Measurements from ENCODE around the gene SORBS2.
A peak's percentile ranks its signal among the peaks of the same experiment; 100 is the strongest.

SORBS2 gene

DNA sequence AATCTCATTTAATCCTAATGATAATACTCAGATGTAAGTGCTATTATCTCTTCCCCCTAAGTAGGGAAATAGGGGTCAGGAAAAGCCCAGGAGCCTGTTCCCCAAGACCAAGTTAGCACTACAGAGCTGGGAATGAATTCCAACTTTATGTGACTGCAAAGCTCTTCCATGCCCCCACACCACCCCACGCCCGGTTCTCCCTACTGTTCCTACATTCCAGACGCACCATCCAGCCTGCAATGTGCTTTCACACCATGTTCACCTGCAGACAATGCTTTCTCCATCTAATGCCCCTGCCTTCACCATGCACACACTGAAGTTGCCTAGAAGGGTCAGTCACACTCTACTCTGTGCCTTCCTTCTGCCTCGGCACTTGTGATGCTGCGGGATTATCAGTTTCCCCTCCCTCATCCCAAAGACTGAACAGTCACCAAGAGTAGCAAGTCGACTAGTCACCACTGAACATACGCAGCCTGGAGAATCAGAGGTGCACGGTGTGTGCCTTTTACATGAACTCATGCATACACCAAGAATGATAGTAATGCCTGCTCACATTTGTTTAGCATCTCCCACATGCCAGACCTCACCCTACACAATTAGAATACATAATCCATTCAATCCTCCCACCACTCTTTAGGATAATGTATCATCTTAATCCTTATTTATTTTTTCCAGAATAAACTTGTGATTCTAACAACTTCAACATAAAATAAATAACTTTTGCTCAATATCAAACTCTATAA lies 14.2 kb downstream of the SORBS2 start:
- no peak for DNase-seq
- Histone ChIP-seq H3K27ac (no peak overlapping the region), H3K4me3 (ENCODE audit: low read depth, low read length) (no peak overlapping the region), H3K36me3 (replicated peaks) (no peaks in the 10 kb centered on the region), H3K27me3 (replicated peaks) (no peaks in the 10 kb centered on the region)
- TF ChIP-seq, protein P1, sequence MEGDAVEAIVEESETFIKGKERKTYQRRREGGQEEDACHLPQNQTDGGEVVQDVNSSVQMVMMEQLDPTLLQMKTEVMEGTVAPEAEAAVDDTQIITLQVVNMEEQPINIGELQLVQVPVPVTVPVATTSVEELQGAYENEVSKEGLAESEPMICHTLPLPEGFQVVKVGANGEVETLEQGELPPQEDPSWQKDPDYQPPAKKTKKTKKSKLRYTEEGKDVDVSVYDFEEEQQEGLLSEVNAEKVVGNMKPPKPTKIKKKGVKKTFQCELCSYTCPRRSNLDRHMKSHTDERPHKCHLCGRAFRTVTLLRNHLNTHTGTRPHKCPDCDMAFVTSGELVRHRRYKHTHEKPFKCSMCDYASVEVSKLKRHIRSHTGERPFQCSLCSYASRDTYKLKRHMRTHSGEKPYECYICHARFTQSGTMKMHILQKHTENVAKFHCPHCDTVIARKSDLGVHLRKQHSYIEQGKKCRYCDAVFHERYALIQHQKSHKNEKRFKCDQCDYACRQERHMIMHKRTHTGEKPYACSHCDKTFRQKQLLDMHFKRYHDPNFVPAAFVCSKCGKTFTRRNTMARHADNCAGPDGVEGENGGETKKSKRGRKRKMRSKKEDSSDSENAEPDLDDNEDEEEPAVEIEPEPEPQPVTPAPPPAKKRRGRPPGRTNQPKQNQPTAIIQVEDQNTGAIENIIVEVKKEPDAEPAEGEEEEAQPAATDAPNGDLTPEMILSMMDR (IDR thresholded peaks at IDR 0.05; ENCODE audit: low read depth, low read length, missing control alignments) = no peak
- in situ Hi-C loops (cut with HindIII; ENCODE audit: low pct_ligation_motif_present, low sequenced_read_pairs) = no loop called here

DNA sequence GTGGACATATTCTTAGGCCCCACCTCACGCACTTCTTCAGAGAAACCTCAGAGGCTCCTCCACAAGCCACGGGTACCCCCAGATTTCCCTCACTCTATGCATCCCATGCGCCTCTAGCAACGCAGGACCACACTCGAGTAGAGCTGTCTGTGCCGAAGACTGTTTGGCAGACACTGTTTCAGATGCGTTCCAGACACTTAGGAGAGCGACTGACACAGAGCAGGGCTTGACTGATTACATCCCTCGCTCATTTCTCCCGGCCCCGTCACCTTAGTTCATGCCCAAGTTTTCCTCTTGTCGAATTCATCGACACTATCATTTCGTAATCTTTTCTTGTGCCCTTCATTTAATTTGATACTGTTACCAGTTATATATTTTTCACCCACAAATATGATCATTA lies 15.0 kb downstream of the SORBS2 start:
- DNase-seq = no peak
- Histone ChIP-seq H3K4me3 (ENCODE audit: low read depth, low read length) (no peak overlapping the region), H3K36me3 (replicated peaks) (no peaks in the 10 kb centered on the region), H3K27ac (no peak overlapping the region), H3K27me3 (replicated peaks) (no peaks in the 10 kb centered on the region)
- in situ Hi-C loops (cut with HindIII; ENCODE audit: low pct_ligation_motif_present, low sequenced_read_pairs) = no loop called here
- TF ChIP-seq, protein P1 (IDR thresholded peaks at IDR 0.05; ENCODE audit: low read depth, low read length, missing control alignments) = no peak

DNA sequence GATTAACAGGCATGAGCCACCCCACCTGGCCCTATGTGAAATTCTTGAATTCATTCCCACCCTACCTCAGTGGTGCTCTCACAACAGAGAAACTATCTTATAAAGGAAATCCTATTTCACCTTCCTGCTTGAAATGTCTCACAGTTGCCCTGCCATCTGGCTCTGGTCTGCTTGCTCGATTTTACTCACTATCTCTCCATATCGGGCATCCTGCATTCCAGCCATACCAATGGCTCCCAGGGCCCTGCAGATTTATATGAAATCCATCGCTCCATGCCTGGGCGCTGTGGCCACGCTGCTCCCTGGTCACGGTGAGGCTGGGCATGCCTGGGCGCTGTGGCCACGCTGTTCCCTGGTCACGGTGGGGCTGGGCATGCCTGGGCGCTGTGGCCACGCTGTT lies 15.8 kb downstream of the SORBS2 start:
- H3K27me3 ChIP-seq (replicated peaks) = no peaks in the 10 kb centered on the region
- no peak for DNase-seq
- in situ Hi-C loops (cut with HindIII; ENCODE audit: low pct_ligation_motif_present, low sequenced_read_pairs) = no loop called here
- H3K4me3 ChIP-seq (ENCODE audit: low read depth, low read length) = no peak overlapping the region
- H3K27ac ChIP-seq = no peak overlapping the region
- TF ChIP-seq, protein P1 (IDR thresholded peaks at IDR 0.05; ENCODE audit: low read depth, low read length, missing control alignments) = no peak
- H3K36me3 ChIP-seq (replicated peaks) = no peaks in the 10 kb centered on the region

DNA sequence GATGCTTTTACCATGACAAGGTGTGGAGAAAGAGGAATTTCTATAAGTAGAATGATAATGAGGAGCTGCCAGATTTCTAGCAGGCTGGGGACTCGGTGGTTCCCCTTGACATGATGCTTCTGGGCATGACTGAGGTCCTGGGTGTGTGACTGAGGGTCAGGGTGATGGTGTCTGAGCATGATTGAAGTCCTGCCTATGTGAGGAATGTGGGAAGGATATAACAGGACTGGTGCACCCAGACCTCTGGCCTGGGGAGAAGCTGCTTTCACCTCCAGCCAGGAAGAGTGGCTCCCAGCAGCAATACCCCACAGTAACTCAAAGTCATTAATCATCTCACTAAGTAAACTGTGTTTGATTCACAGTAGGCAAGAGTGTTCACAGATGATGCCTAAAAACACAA lies 17.4 kb downstream of the SORBS2 start:
- no peak overlapping the region for H3K4me3 ChIP-seq (ENCODE audit: low read depth, low read length)
- H3K27me3 ChIP-seq (replicated peaks) = no peaks in the 10 kb centered on the region
- no peak for DNase-seq
- in situ Hi-C loops (cut with HindIII; ENCODE audit: low pct_ligation_motif_present, low sequenced_read_pairs) = no loop called here
- H3K27ac ChIP-seq = no peak overlapping the region
- TF ChIP-seq, protein P1 (IDR thresholded peaks at IDR 0.05; ENCODE audit: low read depth, low read length, missing control alignments) = no peak
- H3K36me3 ChIP-seq (replicated peaks) = no peaks in the 10 kb centered on the region

DNA sequence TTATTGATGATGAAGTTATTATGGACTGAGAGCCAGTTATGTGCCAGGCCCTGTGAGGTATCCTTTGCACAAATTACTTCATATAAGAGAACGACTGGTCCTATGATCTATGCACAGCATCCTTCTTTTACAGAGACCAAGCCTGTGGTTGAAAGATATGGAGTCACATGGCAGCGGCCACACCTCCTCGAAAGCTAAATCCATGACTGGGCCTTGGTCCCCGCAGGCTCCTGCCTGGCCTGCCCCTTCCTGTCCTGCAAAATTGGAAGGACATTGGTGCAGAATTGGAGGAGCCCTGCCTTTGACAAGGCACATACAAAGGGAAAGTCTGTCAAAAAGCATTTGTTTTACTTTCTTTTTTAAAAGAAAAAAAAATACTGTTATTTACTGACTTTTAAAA lies 18.3 kb downstream of the SORBS2 start:
- no peak for DNase-seq
- H3K4me3 ChIP-seq (ENCODE audit: low read depth, low read length) = no peak overlapping the region
- H3K27ac ChIP-seq = peak overlapping the region; percentile 85
- in situ Hi-C loops (cut with HindIII; ENCODE audit: low pct_ligation_motif_present, low sequenced_read_pairs) = no loop called here
- H3K27me3 ChIP-seq (replicated peaks) = no peaks in the 10 kb centered on the region
- TF ChIP-seq, protein P1 (IDR thresholded peaks at IDR 0.05; ENCODE audit: low read depth, low read length, missing control alignments) = no peak
- no peaks in the 10 kb centered on the region for H3K36me3 ChIP-seq (replicated peaks)

DNA sequence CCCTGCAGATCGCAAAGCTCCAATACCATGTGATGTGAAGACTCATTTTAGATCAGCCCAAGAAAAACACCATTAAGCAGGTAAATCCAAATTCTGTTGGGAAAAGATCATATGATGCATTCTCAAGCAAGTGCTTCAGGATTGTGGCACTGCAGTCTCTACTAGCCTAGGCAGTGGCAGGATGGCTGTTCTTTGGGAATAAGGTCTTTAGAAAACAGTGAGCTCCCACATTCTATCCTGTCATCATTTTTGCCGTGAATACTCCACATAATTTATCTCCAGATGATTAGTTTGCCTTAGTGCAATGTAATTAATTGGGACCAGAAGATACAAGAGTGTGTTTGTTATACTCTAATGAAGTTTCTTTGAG lies 18.9 kb downstream of the SORBS2 start:
- H3K27me3 ChIP-seq (replicated peaks) = no peaks in the 10 kb centered on the region
- no peak overlapping the region for H3K4me3 ChIP-seq (ENCODE audit: low read depth, low read length)
- TF ChIP-seq, protein P1 (IDR thresholded peaks at IDR 0.05; ENCODE audit: low read depth, low read length, missing control alignments) = no peak
- H3K27ac ChIP-seq = peak overlapping the region; percentile 85
- no peaks in the 10 kb centered on the region for H3K36me3 ChIP-seq (replicated peaks)
- in situ Hi-C loops (cut with HindIII; ENCODE audit: low pct_ligation_motif_present, low sequenced_read_pairs) = no loop called here
- DNase-seq = no peak

Measured in brain microvascular endothelial cell (primary cell).